GM18519 (cell line): Measurements from ENCODE around the gene CCSER2.

ENCODE experiments used
- ATAC-seq: cut with Tn5 transposase; IDR thresholded peaks from one replicate; pipeline ENCODE4 v1.9.1; 2021; ENCODE audit warnings: mild to moderate bottlenecking, moderate library complexity; ENCODE audit not compliant: unreplicated experiment, low FRiP score

The CCSER2 gene

GRCh38 chr10:84540617-84541288, 212.4 kb downstream of the CCSER2 start:
- peak; percentile 74 for ATAC-seq

GRCh38 chr10:84541289-84541637, 212.9 kb downstream of the CCSER2 start:
- no peak for ATAC-seq

- ATAC-seq: no peak
Observed at GRCh38 chr10:84542522-84543490, 214.4 kb downstream of the CCSER2 start.

- no peak for ATAC-seq
Observed at GRCh38 chr10:84543948-84544347, 215.6 kb downstream of the CCSER2 start.

GRCh38 chr10:84545651-84546050, 217.3 kb downstream of the CCSER2 start:
- ATAC-seq: no peak

GRCh38 chr10:84546609-84547008, 218.2 kb downstream of the CCSER2 start:
- no peak for ATAC-seq

- ATAC-seq: no peak
Observed at GRCh38 chr10:84547616-84548015, 219.2 kb downstream of the CCSER2 start.

GRCh38 chr10:84548869-84549268, 220.5 kb downstream of the CCSER2 start:
- no peak for ATAC-seq

- no peak for ATAC-seq
Observed at GRCh38 chr10:84549368-84550165, 221.2 kb downstream of the CCSER2 start.

- no peak for ATAC-seq
Observed at GRCh38 chr10:84550756-84551436, 222.5 kb downstream of the CCSER2 start.

GRCh38 chr10:84551437-84552120, 223.2 kb downstream of the CCSER2 start:
- ATAC-seq: no peak

- no peak for ATAC-seq
Observed at GRCh38 chr10:84552478-84552877, 224.1 kb downstream of the CCSER2 start.

GRCh38 chr10:84562592-84562991, 234.2 kb downstream of the CCSER2 start:
- no peak for ATAC-seq

GRCh38 chr10:84563355-84563754, 235.0 kb downstream of the CCSER2 start:
- peak; percentile 55 for ATAC-seq

GRCh38 chr10:84563868-84564267, 235.5 kb downstream of the CCSER2 start:
- ATAC-seq: peak; percentile 20

- ATAC-seq: no peak
Observed at GRCh38 chr10:84565881-84566582, 237.6 kb downstream of the CCSER2 start.

- ATAC-seq: no peak
Observed at GRCh38 chr10:84567133-84567532, 238.7 kb downstream of the CCSER2 start.
